Neural cell (in vitro differentiated cells): ENCODE measurements around the gene ENDOU.

Experiments
- CTCF ChIP-seq: fragments of 450-650 bp; IDR thresholded peaks from 2 replicates; pipeline ENCODE4 v1.5.1; 2014; ENCODE audit warnings: antibody characterized with exemption, mild to moderate bottlenecking, moderate library complexity; ENCODE audit not compliant: poor library complexity, severe bottlenecking
- EZH2 ChIP-seq: fragments of 200-600, 300-800 bp; shearing (Covaris generic), sonication (generic); IDR thresholded peaks from 2 replicates; pipeline ENCODE4 v1.6.1; 2014; ENCODE audit warnings: antibody characterized with exemption, low read length, borderline replicate concordance, mild to moderate bottlenecking; ENCODE audit not compliant: insufficient read depth, poor library complexity, severe bottlenecking
- MXI1 ChIP-seq: fragments of 450-650 bp; conservative IDR thresholded peaks from 2 replicates; pipeline ENCODE4 v1.6.1; 2014; ENCODE audit warnings: antibody characterized with exemption, mild to moderate bottlenecking; ENCODE audit not compliant: poor library complexity, severe bottlenecking

GRCh38 chr12:47758834-47759690, 33.8 kb upstream of the ENDOU start, which contains the start of gene RAPGEF3:
- TF ChIP-seq EZH2 (no peak), MXI1 (peak; percentile 33), CTCF (peak; percentile 67)
